HepG2 (cell line): ENCODE data around the gene LIME1. TPM values are rescaled to one million over a fixed set of nuclear protein-coding genes. Genes with fewer than 3 reads are reported as not detected.

ENCODE experiments used
- AGO1 ChIP-seq: fragments of 200-400 bp; formaldehyde crosslinking; IDR thresholded peaks from 2 replicates; pipeline ENCODE4 v1.6.1; 2017; ENCODE audit warnings: mild to moderate bottlenecking, low read depth, low read length, moderate library complexity; ENCODE audit not compliant: poor library complexity, severe bottlenecking
- ARID2 ChIP-seq: sonication (generic); formaldehyde crosslinking; IDR thresholded peaks from 2 replicates; pipeline ENCODE4 v1.8.1; 2022; ENCODE audit warnings: mild to moderate bottlenecking, missing genetic modification reagents, borderline replicate concordance
- MYC ChIP-seq: sonication (generic); formaldehyde crosslinking; IDR thresholded peaks from 2 replicates; pipeline ENCODE4 v1.9.0; 2021; ENCODE audit warnings: missing genetic modification reagents, borderline replicate concordance
- NCOR1 ChIP-seq: fragments of 200-600 bp; sonication (generic); IDR thresholded peaks from 2 replicates; pipeline ENCODE4 v1.7.0; 2017; ENCODE audit warnings: antibody characterized with exemption, low read length, borderline replicate concordance
- POLR2AphosphoS2 ChIP-seq: IDR thresholded peaks from 2 replicates; pipeline ENCODE4 v1.6.1; 2011; ENCODE audit warnings: low read depth, low read length, improper control_type of control experiment
- ZFP62 ChIP-seq: sonication (generic); formaldehyde crosslinking; IDR thresholded peaks from 2 replicates; pipeline ENCODE4 v1.4.0; 2020; ENCODE audit warnings: missing genetic modification reagents
- ZNF367 ChIP-seq: sonication (generic); formaldehyde crosslinking; IDR thresholded peaks from 2 replicates; pipeline ENCODE4 v1.4.0; 2020; ENCODE audit warnings: missing genetic modification reagents, borderline replicate concordance
- ZNF460 ChIP-seq: sonication (generic); formaldehyde crosslinking; IDR thresholded peaks from 2 replicates; pipeline ENCODE4 v1.5.1; 2020; ENCODE audit warnings: missing genetic modification reagents, mild to moderate bottlenecking, borderline replicate concordance
- ZNF484 ChIP-seq: sonication (generic); formaldehyde crosslinking; IDR thresholded peaks from 2 replicates; pipeline ENCODE4 v1.5.1; 2020; ENCODE audit warnings: mild to moderate bottlenecking, low read depth, missing genetic modification reagents, borderline replicate concordance
- ZNF569 ChIP-seq: sonication (generic); formaldehyde crosslinking; IDR thresholded peaks from 2 replicates; pipeline ENCODE4 v1.5.0; 2020; ENCODE audit warnings: mild to moderate bottlenecking, missing genetic modification reagents, moderate library complexity, borderline replicate concordance
- ZNF687 ChIP-seq: sonication (generic); formaldehyde crosslinking; IDR thresholded peaks from 2 replicates; pipeline ENCODE4 v1.5.1; 2020; ENCODE audit warnings: mild to moderate bottlenecking, missing genetic modification reagents, moderate library complexity
- ZNF713 ChIP-seq: sonication (generic); formaldehyde crosslinking; IDR thresholded peaks from 2 replicates; pipeline ENCODE4 v1.4.0; 2020; ENCODE audit warnings: mild to moderate bottlenecking, missing genetic modification reagents
- ZNF780A ChIP-seq: sonication (generic); formaldehyde crosslinking; IDR thresholded peaks from 2 replicates; pipeline ENCODE4 v1.8.0; 2022; ENCODE audit warnings: mild to moderate bottlenecking, missing genetic modification reagents, moderate library complexity
- polyA plus RNA-seq, 8 experiments: library from polyadenylated mRNA; depleted of rRNA in 3 of 8; stranded (reverse) in 7 of 8; unstranded in 1 of 8; fragments of >200 nt; fragmentation: Illumina TruSeq in 4 of 8; extraction: Trizol in 4 of 8; gene quantifications; 2 replicates each; pipeline versions ENCODE4 v1.2.1 to v1.2.3, GENCODE V29; 2011 to 2016; ENCODE audit warnings: low read depth in 4 of 8, missing spikeins in 1 of 8, mixed read lengths in 1 of 8; ENCODE audit not compliant: insufficient read depth in 1 of 8
- total RNA-seq, 5 experiments: library from RNA; depleted of rRNA; stranded (reverse); fragments of >200 nt; fragmentation: Illumina TruSeq; extraction: Trizol; gene quantifications; 2 replicates each; pipeline ENCODE4 v1.2.3, GENCODE V29; 2016; ENCODE audit warnings: low read depth in 1 of 5
- TF ChIP-seq, protein P1 (sequence below): sonication (generic); formaldehyde crosslinking; IDR thresholded peaks from 2 replicates; pipeline ENCODE4 v1.4.0; 2020; ENCODE audit warnings: mild to moderate bottlenecking, low read depth, missing genetic modification reagents
- TF ChIP-seq, protein P2 (sequence below): sonication (generic); formaldehyde crosslinking; IDR thresholded peaks from 2 replicates; pipeline ENCODE4 v1.8.0; 2022; ENCODE audit warnings: missing genetic modification reagents, mild to moderate bottlenecking, moderate library complexity, borderline replicate concordance

The LIME1 gene
- total and polyA plus RNA-seq, 2 of the 13 experiments (the other 11 are each of a cell fraction or from before 2014, with no cell fraction given), result 13.0 to 61.5 TPM

- TF ChIP-seq ZNF687 (CRISPR knock-in tag) (peak; percentile 80), ZNF484 (CRISPR knock-in tag) (no peak), MYC (CRISPR knock-in tag) (no peak), ZNF569 (CRISPR knock-in tag) (no peak), ZNF713 (no peak), AGO1 (no peak), ZNF367 (no peak), POLR2AphosphoS2 (no peak), ARID2 (CRISPR knock-in tag) (no peak), ZNF460 (CRISPR knock-in tag) (no peak), ZNF780A (CRISPR knock-in tag) (no peak), NCOR1 (peak; percentile 35; the same call in 1 of the 2 replicates), ZFP62 (CRISPR knock-in tag) (no peak)
- TF ChIP-seq, protein P1, sequence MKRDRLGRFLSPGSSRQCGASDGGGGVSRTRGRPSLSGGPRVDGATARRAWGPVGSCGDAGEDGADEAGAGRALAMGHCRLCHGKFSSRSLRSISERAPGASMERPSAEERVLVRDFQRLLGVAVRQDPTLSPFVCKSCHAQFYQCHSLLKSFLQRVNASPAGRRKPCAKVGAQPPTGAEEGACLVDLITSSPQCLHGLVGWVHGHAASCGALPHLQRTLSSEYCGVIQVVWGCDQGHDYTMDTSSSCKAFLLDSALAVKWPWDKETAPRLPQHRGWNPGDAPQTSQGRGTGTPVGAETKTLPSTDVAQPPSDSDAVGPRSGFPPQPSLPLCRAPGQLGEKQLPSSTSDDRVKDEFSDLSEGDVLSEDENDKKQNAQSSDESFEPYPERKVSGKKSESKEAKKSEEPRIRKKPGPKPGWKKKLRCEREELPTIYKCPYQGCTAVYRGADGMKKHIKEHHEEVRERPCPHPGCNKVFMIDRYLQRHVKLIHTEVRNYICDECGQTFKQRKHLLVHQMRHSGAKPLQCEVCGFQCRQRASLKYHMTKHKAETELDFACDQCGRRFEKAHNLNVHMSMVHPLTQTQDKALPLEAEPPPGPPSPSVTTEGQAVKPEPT (CRISPR knock-in tag), result no peak
- TF ChIP-seq, protein P2, sequence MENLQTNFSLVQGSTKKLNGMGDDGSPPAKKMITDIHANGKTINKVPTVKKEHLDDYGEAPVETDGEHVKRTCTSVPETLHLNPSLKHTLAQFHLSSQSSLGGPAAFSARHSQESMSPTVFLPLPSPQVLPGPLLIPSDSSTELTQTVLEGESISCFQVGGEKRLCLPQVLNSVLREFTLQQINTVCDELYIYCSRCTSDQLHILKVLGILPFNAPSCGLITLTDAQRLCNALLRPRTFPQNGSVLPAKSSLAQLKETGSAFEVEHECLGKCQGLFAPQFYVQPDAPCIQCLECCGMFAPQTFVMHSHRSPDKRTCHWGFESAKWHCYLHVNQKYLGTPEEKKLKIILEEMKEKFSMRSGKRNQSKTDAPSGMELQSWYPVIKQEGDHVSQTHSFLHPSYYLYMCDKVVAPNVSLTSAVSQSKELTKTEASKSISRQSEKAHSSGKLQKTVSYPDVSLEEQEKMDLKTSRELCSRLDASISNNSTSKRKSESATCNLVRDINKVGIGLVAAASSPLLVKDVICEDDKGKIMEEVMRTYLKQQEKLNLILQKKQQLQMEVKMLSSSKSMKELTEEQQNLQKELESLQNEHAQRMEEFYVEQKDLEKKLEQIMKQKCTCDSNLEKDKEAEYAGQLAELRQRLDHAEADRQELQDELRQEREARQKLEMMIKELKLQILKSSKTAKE, result no peak; the same call in 1 of the 2 replicates
These were observed 28.8 kb downstream of the LIME1 start (continued) for GRCh38 chr20:63765082-63765873.
